ENCODE measurements around the gene UBXN7. TPM values are rescaled to one million over a fixed set of nuclear protein-coding genes. Genes with fewer than 3 reads are reported as not detected.

The UBXN7 gene
- polyA plus RNA-seq, 1 of the 3 experiments (the other 2 are of a cell fraction) = 6.4 TPM

DNA sequence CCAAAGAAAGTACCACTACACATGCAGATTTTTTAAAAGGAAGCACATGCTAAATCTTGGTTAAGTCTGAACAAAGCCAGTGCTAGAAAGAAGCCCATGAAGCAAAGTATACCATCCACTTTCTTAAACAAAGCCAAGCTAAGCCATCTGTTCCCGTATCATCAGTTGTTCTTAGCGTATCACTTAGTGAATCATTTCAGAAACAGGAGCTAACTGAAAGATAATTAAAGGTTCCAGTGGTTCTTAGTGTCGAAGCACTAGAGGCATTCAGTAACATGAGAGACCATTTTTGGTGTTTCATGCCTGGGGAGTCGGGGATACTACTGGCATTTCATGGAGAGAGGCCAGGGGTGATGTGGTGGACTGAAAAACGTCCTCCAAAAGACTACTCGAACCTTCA lies 12.8 kb downstream of the UBXN7 start (continued):
- TF ChIP-seq, protein P1, sequence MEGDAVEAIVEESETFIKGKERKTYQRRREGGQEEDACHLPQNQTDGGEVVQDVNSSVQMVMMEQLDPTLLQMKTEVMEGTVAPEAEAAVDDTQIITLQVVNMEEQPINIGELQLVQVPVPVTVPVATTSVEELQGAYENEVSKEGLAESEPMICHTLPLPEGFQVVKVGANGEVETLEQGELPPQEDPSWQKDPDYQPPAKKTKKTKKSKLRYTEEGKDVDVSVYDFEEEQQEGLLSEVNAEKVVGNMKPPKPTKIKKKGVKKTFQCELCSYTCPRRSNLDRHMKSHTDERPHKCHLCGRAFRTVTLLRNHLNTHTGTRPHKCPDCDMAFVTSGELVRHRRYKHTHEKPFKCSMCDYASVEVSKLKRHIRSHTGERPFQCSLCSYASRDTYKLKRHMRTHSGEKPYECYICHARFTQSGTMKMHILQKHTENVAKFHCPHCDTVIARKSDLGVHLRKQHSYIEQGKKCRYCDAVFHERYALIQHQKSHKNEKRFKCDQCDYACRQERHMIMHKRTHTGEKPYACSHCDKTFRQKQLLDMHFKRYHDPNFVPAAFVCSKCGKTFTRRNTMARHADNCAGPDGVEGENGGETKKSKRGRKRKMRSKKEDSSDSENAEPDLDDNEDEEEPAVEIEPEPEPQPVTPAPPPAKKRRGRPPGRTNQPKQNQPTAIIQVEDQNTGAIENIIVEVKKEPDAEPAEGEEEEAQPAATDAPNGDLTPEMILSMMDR (IDR thresholded peaks at IDR 0.05) = no peak
- TF ChIP-seq FOXM1 (IDR thresholded peaks at IDR 0.05; ENCODE audit: low read depth) (no peak), RAD21 (IDR thresholded peaks at IDR 0.05; ENCODE audit: low read length) (no peak)

GRCh38 chr3:196418601-196419000 lies 13.6 kb downstream of the UBXN7 start:
- Histone ChIP-seq H3K27ac (ENCODE audit: low read depth in 2 of 2, low read length in 1 of 2) (no peak overlapping the region), H3K4me3 (ENCODE audit: low read depth in 2 of 2, low read length in 1 of 2) (no peak overlapping the region), H3K9ac (no peak overlapping the region), H3K79me2 (ENCODE audit: insufficient read depth) (peaks cover 99% of the 10 kb centered on the region), H3K9me2 (no peaks in the 10 kb centered on the region), H4K20me1 (ENCODE audit: insufficient read depth) (peaks cover 91% of the 10 kb centered on the region), H3F3A (replicated peaks; ENCODE audit: insufficient read depth) (peaks cover 6% of the 10 kb centered on the region), H3K4me2 (no peak overlapping the region), H3K4me1 (ENCODE audit: control insufficient read depth in 1 of 2, insufficient read depth in 2 of 2, low read depth in 1 of 2, low read length in 1 of 2) (peaks cover 0 to 10% of the 10 kb centered on the region in 2 experiments; a peak in 1 of 4 replicates), H3K27me3 (ENCODE audit: insufficient read depth) (no peaks in the 10 kb centered on the region), H3K36me3 (replicated peaks in 1 of 2; ENCODE audit: control insufficient read depth in 1 of 2, insufficient read depth in 2 of 2, low read length in 1 of 2) (no peaks in the 10 kb centered on the region), H2AFZ (ENCODE audit: low read depth) (no peak overlapping the region), H3K9me3 (no peaks in the 10 kb centered on the region)
- CTCF ChIA-PET = no interaction called here
- POLR2A ChIA-PET = no interaction called here
- no peak for DNase-seq
- TF ChIP-seq TCF12 (IDR thresholded peaks at IDR 0.05) (no peak), RAD21 (IDR thresholded peaks at IDR 0.05; ENCODE audit: low read length) (no peak), NFIC (IDR thresholded peaks at IDR 0.05; ENCODE audit: borderline replicate concordance) (no peak), POLR2AphosphoS5 (IDR thresholded peaks at IDR 0.05; ENCODE audit: low read depth, low read length) (no peak)
- WGBS (ENCODE audit: low lambda C conversion rate) = 92% methylated on average over 3 of the region's 6 CpGs

DNA sequence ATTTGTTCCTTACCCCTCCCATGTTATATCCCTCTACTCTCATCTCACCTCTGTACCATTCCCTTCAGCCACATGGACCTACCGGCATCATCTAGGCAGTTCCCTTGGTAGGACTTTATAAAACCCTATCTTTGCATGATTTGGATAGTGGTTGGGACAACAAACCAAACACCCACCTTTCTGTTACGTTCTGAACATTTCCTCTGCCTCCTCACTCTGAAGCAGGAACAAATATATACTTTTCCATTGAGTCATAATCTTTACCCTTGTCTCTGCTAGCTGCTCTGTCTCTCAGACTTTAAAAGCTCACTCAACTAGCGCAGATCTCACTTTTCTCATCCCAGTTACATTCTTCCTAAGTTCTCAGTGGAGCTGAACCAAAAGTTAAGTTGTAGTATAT lies 17.8 kb downstream of the UBXN7 start:
- ChIA-PET CTCF (no interaction called here), POLR2A (no interaction called here)
- Histone ChIP-seq H4K20me1 (ENCODE audit: insufficient read depth) (peaks cover 64% of the 10 kb centered on the region), H3K27ac (ENCODE audit: low read depth in 2 of 2, low read length in 1 of 2) (no peak overlapping the region), H3F3A (replicated peaks; ENCODE audit: insufficient read depth) (peaks cover 6% of the 10 kb centered on the region), H3K36me3 (replicated peaks in 1 of 2; ENCODE audit: control insufficient read depth in 1 of 2, insufficient read depth in 2 of 2, low read length in 1 of 2) (no peaks in the 10 kb centered on the region), H3K27me3 (ENCODE audit: insufficient read depth) (no peaks in the 10 kb centered on the region), H3K4me3 (ENCODE audit: low read depth in 2 of 2, low read length in 1 of 2) (no peak overlapping the region), H3K9ac (no peak overlapping the region), H3K4me2 (no peak overlapping the region), H3K79me2 (ENCODE audit: insufficient read depth) (peaks cover 99% of the 10 kb centered on the region), H2AFZ (ENCODE audit: low read depth) (no peak overlapping the region), H3K4me1 (ENCODE audit: control insufficient read depth in 1 of 2, insufficient read depth in 2 of 2, low read depth in 1 of 2, low read length in 1 of 2) (no peaks in the 10 kb centered on the region), H3K9me3 (no peaks in the 10 kb centered on the region), H3K9me2 (no peaks in the 10 kb centered on the region)
- no peak for DNase-seq
- WGBS (ENCODE audit: low lambda C conversion rate) = 91% methylated on average over 3 of the region's 3 CpGs
- TF ChIP-seq FOXJ3 (CRISPR knock-in tag; IDR thresholded peaks at IDR 0.05) = no peak

GRCh38 chr3:196412704-196413103 lies 19.5 kb downstream of the UBXN7 start:
- H3K4me3 ChIP-seq (ENCODE audit: low read depth in 2 of 2, low read length in 1 of 2) = no peak overlapping the region
- no peak overlapping the region for H2AFZ ChIP-seq (ENCODE audit: low read depth)
- peaks cover 21% of the 10 kb centered on the region for H3F3A ChIP-seq (replicated peaks; ENCODE audit: insufficient read depth)
- H4K20me1 ChIP-seq (ENCODE audit: insufficient read depth) = peaks cover 48% of the 10 kb centered on the region; the same call in 1 of the 2 replicates
- no peaks in the 10 kb centered on the region for H3K9me3 ChIP-seq
- H3K9me2 ChIP-seq = no peaks in the 10 kb centered on the region
- no peak overlapping the region for H3K27ac ChIP-seq (ENCODE audit: low read depth in 2 of 2, low read length in 1 of 2)
- POLR2A ChIA-PET = no interaction called here
- 90% methylated on average over 5 of the region's 5 CpGs for WGBS (ENCODE audit: low lambda C conversion rate)
- H3K36me3 ChIP-seq (replicated peaks in 1 of 2; ENCODE audit: control insufficient read depth in 1 of 2, insufficient read depth in 2 of 2, low read length in 1 of 2) = peaks cover 0 to 10% of the 10 kb centered on the region in 2 experiments
- no peak overlapping the region for H3K9ac ChIP-seq
- TF ChIP-seq POLR2AphosphoS5 (IDR thresholded peaks at IDR 0.05; ENCODE audit: low read depth, low read length) = no peak
- no peak for TF ChIP-seq MAX (IDR thresholded peaks at IDR 0.05; ENCODE audit: low read depth)
- TF ChIP-seq EZH2phosphoT487 (IDR thresholded peaks at IDR 0.05; ENCODE audit: borderline replicate concordance, low read depth) = no peak
- TF ChIP-seq USF1 (IDR thresholded peaks at IDR 0.05; ENCODE audit: borderline replicate concordance, low read depth) = no peak
- no peak for TF ChIP-seq JUND (IDR thresholded peaks at IDR 0.05)
- TF ChIP-seq CHD2 (IDR thresholded peaks at IDR 0.05; ENCODE audit: low read length, partially characterized antibody) = no peak
- no peak for TF ChIP-seq TEAD4 (IDR thresholded peaks at IDR 0.05; ENCODE audit: borderline replicate concordance, insufficient read depth)
- no peak for TF ChIP-seq RCOR1 (IDR thresholded peaks at IDR 0.05; ENCODE audit: low read length)
- TF ChIP-seq SMC3 (IDR thresholded peaks at IDR 0.05; ENCODE audit: low read depth, low read length) = no peak
- no peak for TF ChIP-seq EP300 (IDR thresholded peaks at IDR 0.05; ENCODE audit: borderline replicate concordance in 1 of 2, low read depth in 1 of 2, low read length in 1 of 2)
- no peak for TF ChIP-seq TCF12 (IDR thresholded peaks at IDR 0.05)
- no peak for TF ChIP-seq SIN3A (IDR thresholded peaks at IDR 0.05; ENCODE audit: borderline replicate concordance, low read depth, low read length)
- TF ChIP-seq GATA2 (CRISPR knock-in tag; IDR thresholded peaks at IDR 0.05) = no peak
- TF ChIP-seq GABPA (IDR thresholded peaks at IDR 0.05; ENCODE audit: low read depth) = no peak
- H3K4me2 ChIP-seq = no peak overlapping the region
- peaks cover 97% of the 10 kb centered on the region for H3K79me2 ChIP-seq (ENCODE audit: insufficient read depth)
- CTCF ChIA-PET = no interaction called here
- H3K27me3 ChIP-seq (ENCODE audit: insufficient read depth) = no peaks in the 10 kb centered on the region
- H3K4me1 ChIP-seq (ENCODE audit: control insufficient read depth in 1 of 2, insufficient read depth in 2 of 2, low read depth in 1 of 2, low read length in 1 of 2) = no peaks in the 10 kb centered on the region
- no peak for DNase-seq

Measured in SK-N-SH (cell line).